Measurements from ENCODE around the gene CWC27.

CWC27 gene

DNA sequence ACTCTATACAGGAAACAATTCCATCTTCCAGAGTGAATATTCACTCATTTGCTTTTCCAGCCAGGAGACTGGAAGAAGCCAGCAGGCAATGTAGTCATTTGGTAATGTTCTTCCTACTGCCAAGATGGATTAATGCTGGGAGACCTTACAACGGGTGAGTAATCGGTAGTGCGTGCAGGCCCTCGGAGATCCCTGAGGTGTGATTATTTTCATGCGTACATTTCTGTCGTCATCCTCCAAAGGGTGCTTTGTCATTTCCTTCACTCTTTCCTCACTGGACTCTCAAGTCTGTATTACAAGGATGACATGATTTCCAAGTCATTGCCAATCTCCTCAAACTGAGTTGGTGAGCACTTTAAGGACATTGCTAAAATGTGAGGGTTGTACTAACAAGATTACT is 263.5 kb downstream of the CWC27 start:
- H3K27me3 ChIP-seq (replicated peaks in 2 of 5; ENCODE audit: control insufficient read depth in 4 of 5, insufficient read depth in 5 of 5, low read length in 4 of 5) = no peaks in the 10 kb centered on the region
- DNase-seq = no peak
- 96% methylated on average over 4 of the region's 6 CpGs for WGBS (ENCODE audit: insufficient coverage)
- H3K27ac ChIP-seq (ENCODE audit: insufficient read depth in 1 of 2, low read depth in 1 of 2, low read length in 2 of 2, poor library complexity in 1 of 2, severe bottlenecking in 2 of 2) = no peak overlapping the region
- ChIA-PET POLR2A (no interaction called here), CTCF (no interaction called here)
- H3K4me1 ChIP-seq (ENCODE audit: control extremely low read depth in 1 of 4, control insufficient read depth in 4 of 4, insufficient read depth in 4 of 4, low read length in 3 of 4) = peaks cover 8 to 28% (median 14%) of the 10 kb centered on the region in 4 experiments
- no peaks in the 10 kb centered on the region for H3K9me3 ChIP-seq (ENCODE audit: control extremely low read depth in 1 of 5, control insufficient read depth in 4 of 5, insufficient read depth in 2 of 5, low read depth in 1 of 5, low read length in 4 of 5)
- H3K36me3 ChIP-seq (ENCODE audit: control insufficient read depth in 4 of 4, insufficient read depth in 4 of 4, low read length in 3 of 4) = no peaks in the 10 kb centered on the region
- H3K4me3 ChIP-seq (ENCODE audit: control insufficient read depth in 1 of 7, extremely low read depth in 1 of 7, insufficient read depth in 4 of 7, low read depth in 2 of 7, low read length in 6 of 7) = no peak overlapping the region

DNA sequence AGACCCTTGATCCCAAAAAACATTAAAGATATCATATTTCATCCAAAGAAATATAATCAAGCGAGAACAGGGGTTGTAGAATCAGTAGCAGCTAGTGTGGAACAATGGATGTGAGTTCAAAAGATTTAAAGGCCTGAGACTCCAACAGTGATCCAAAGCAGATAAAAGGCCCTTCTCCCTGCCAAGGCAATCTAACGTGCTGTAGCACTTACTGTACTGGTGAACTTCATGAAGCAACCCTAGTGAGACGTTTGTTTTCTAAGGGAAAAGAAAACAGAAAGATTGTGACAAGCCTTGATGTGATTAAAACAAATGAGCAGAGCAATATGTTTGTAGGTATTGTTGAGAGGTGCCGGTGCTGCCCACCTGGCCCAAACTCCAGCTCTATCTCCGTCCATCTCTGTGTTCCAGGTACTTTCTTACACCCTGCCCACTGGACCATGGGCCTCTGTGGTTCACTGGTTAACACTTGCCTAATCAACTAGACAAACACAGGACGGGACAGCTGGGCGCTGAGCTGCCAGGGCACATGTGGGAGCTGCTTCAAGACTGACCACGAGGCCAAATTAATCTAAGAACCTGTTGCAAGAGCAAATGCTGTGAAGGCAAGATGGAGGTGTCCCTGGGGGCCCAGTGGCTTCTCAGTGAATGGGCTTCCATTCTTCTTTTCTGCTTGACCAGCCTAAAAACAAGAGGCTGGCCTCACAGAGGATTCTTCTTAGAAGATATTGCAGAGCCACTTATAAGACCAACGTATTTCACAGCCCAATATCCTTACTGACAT is 265.5 kb downstream of the CWC27 start:
- Histone ChIP-seq H3K27me3 (replicated peaks in 2 of 5; ENCODE audit: control insufficient read depth in 4 of 5, insufficient read depth in 5 of 5, low read length in 4 of 5) (no peaks in the 10 kb centered on the region), H3K4me1 (ENCODE audit: control extremely low read depth in 1 of 4, control insufficient read depth in 4 of 4, insufficient read depth in 4 of 4, low read length in 3 of 4) (peaks cover 8 to 25% (median 14%) of the 10 kb centered on the region in 4 experiments), H3K9me3 (ENCODE audit: control extremely low read depth in 1 of 5, control insufficient read depth in 4 of 5, insufficient read depth in 2 of 5, low read depth in 1 of 5, low read length in 4 of 5) (no peaks in the 10 kb centered on the region), H3K36me3 (ENCODE audit: control insufficient read depth in 4 of 4, insufficient read depth in 4 of 4, low read length in 3 of 4) (no peaks in the 10 kb centered on the region), H3K4me3 (ENCODE audit: control insufficient read depth in 1 of 7, extremely low read depth in 1 of 7, insufficient read depth in 4 of 7, low read depth in 2 of 7, low read length in 6 of 7) (no peak overlapping the region), H3K27ac (ENCODE audit: insufficient read depth in 1 of 2, low read depth in 1 of 2, low read length in 2 of 2, poor library complexity in 1 of 2, severe bottlenecking in 2 of 2) (no peak overlapping the region)
- DNase-seq = no peak
- CTCF ChIA-PET = interaction anchor here (0.6 to 3.1 kb wide), 5 partner anchors 12 to 449 kb away, joined by 3 to 12 read pairs (median 3); no protein-coding TSS in a partner anchor
- POLR2A ChIA-PET = no interaction called here
- WGBS (ENCODE audit: insufficient coverage) = 95% methylated on average over 6 of the region's 9 CpGs

DNA sequence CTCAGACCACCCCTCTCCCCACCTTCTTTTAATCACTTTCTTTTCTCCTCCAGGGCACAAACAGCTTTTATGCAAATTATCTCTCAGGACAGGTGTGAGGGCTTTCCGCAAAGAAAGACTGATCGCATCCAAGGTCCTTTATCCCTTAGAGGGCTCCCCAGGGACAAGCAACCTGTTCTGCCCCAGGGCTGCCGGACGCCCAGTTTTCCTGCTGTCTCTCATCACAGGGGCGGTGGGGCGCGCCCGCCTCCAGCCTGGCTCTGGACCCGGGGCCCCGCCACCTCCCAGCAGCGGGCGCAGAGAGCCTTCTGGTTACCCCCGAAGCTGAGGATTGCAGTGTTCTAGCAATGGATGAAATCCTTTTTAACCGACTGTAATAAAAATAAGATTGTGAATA is 266.1 kb downstream of the CWC27 start:
- 100% methylated on average over 9 of the region's 14 CpGs for WGBS (ENCODE audit: insufficient coverage)
- no peak for DNase-seq
- POLR2A ChIA-PET = interaction anchor here (1.6 kb wide), 1 partner anchor 68 kb away, joined by 10 read pairs; no protein-coding TSS in a partner anchor
- Histone ChIP-seq H3K27ac (ENCODE audit: insufficient read depth in 1 of 2, low read depth in 1 of 2, low read length in 2 of 2, poor library complexity in 1 of 2, severe bottlenecking in 2 of 2) (peak overlapping the region; percentile 55 to 85), H3K4me3 (ENCODE audit: control insufficient read depth in 1 of 7, extremely low read depth in 1 of 7, insufficient read depth in 4 of 7, low read depth in 2 of 7, low read length in 6 of 7) (peak overlapping the region in 5 of 7 experiments; percentile 65 to 84 (median 69)), H3K4me1 (ENCODE audit: control extremely low read depth in 1 of 4, control insufficient read depth in 4 of 4, insufficient read depth in 4 of 4, low read length in 3 of 4) (peaks cover 8 to 25% (median 14%) of the 10 kb centered on the region in 4 experiments), H3K27me3 (replicated peaks in 2 of 5; ENCODE audit: control insufficient read depth in 4 of 5, insufficient read depth in 5 of 5, low read length in 4 of 5) (no peaks in the 10 kb centered on the region), H3K36me3 (ENCODE audit: control insufficient read depth in 4 of 4, insufficient read depth in 4 of 4, low read length in 3 of 4) (no peaks in the 10 kb centered on the region), H3K9me3 (ENCODE audit: control extremely low read depth in 1 of 5, control insufficient read depth in 4 of 5, insufficient read depth in 2 of 5, low read depth in 1 of 5, low read length in 4 of 5) (no peaks in the 10 kb centered on the region)
- CTCF ChIA-PET = interaction anchor here (0.6 to 3.1 kb wide), 2 partner anchors 69 to 448 kb away, joined by 3 to 12 read pairs; no protein-coding TSS in a partner anchor

GRCh38 chr5:65035211-65036206 is 266.8 kb downstream of the CWC27 start:
- ChIA-PET POLR2A (interaction anchor here (1.6 kb wide), 1 partner anchor 68 kb away, joined by 10 read pairs; no protein-coding TSS in a partner anchor), CTCF (interaction anchor here (1.1 to 3.1 kb wide), 2 partner anchors 64 to 447 kb away, joined by 3 to 12 read pairs; no protein-coding TSS in a partner anchor)
- no peaks in the 10 kb centered on the region for H3K9me3 ChIP-seq (ENCODE audit: control extremely low read depth in 1 of 5, control insufficient read depth in 4 of 5, insufficient read depth in 2 of 5, low read depth in 1 of 5, low read length in 4 of 5)
- no peaks in the 10 kb centered on the region for H3K36me3 ChIP-seq (ENCODE audit: control insufficient read depth in 4 of 4, insufficient read depth in 4 of 4, low read length in 3 of 4)
- no peaks in the 10 kb centered on the region for H3K27me3 ChIP-seq (replicated peaks in 2 of 5; ENCODE audit: control insufficient read depth in 4 of 5, insufficient read depth in 5 of 5, low read length in 4 of 5)
- DNase-seq = peak; percentile 95 to 97 (median 97)
- H3K27ac ChIP-seq (ENCODE audit: insufficient read depth in 1 of 2, low read depth in 1 of 2, low read length in 2 of 2, poor library complexity in 1 of 2, severe bottlenecking in 2 of 2) = peak overlapping the region; percentile 55 to 85
- peak overlapping the region; percentile 42 to 84 (median 69) for H3K4me3 ChIP-seq (ENCODE audit: control insufficient read depth in 1 of 7, extremely low read depth in 1 of 7, insufficient read depth in 4 of 7, low read depth in 2 of 7, low read length in 6 of 7)
- 2% methylated on average over 57 of the region's 68 CpGs for WGBS (ENCODE audit: insufficient coverage)
- H3K4me1 ChIP-seq (ENCODE audit: control extremely low read depth in 1 of 4, control insufficient read depth in 4 of 4, insufficient read depth in 4 of 4, low read length in 3 of 4) = peaks cover 8 to 25% (median 14%) of the 10 kb centered on the region in 4 experiments

GRCh38 chr5:65037831-65038815 is 269.4 kb downstream of the CWC27 start:
- ChIA-PET CTCF (interaction anchor here (0.9 to 1.4 kb wide), 4 partner anchors 9 to 254 kb away, joined by 3 to 4 read pairs (median 3); no protein-coding TSS in a partner anchor), POLR2A (interaction anchor here (0.6 to 0.8 kb wide), 2 partner anchors 11 to 18 kb away, joined by 4 read pairs; no protein-coding TSS in a partner anchor)
- Histone ChIP-seq H3K27me3 (replicated peaks in 2 of 5; ENCODE audit: control insufficient read depth in 4 of 5, insufficient read depth in 5 of 5, low read length in 4 of 5) (no peaks in the 10 kb centered on the region), H3K36me3 (ENCODE audit: control insufficient read depth in 4 of 4, insufficient read depth in 4 of 4, low read length in 3 of 4) (no peaks in the 10 kb centered on the region), H3K27ac (ENCODE audit: insufficient read depth in 1 of 2, low read depth in 1 of 2, low read length in 2 of 2, poor library complexity in 1 of 2, severe bottlenecking in 2 of 2) (no peak overlapping the region), H3K9me3 (ENCODE audit: control extremely low read depth in 1 of 5, control insufficient read depth in 4 of 5, insufficient read depth in 2 of 5, low read depth in 1 of 5, low read length in 4 of 5) (no peaks in the 10 kb centered on the region), H3K4me1 (ENCODE audit: control extremely low read depth in 1 of 4, control insufficient read depth in 4 of 4, insufficient read depth in 4 of 4, low read length in 3 of 4) (peaks cover 8 to 35% (median 14%) of the 10 kb centered on the region in 4 experiments), H3K4me3 (ENCODE audit: control insufficient read depth in 1 of 7, extremely low read depth in 1 of 7, insufficient read depth in 4 of 7, low read depth in 2 of 7, low read length in 6 of 7) (no peak overlapping the region)
- 94% methylated on average over 5 of the region's 9 CpGs for WGBS (ENCODE audit: insufficient coverage)
- DNase-seq = no peak
